GM19324 (cell line): ENCODE measurements around the gene SETD7.

Experiments
- ATAC-seq: cut with Tn5 transposase; IDR thresholded peaks from one replicate; pipeline ENCODE4 v1.9.1; 2021; ENCODE audit warnings: mild to moderate bottlenecking, moderate library complexity; ENCODE audit not compliant: unreplicated experiment, low FRiP score

Gene SETD7

GRCh38 chr4:139556071-139556723 lies at the start of gene SETD7:
TSS of gene SETD7 (minus strand) at chr4:139556219. CDS start at chr4:139556137, 82 bp downstream.
- no peak for ATAC-seq

GRCh38 chr4:139605516-139605915 lies 49.5 kb upstream of the SETD7 start:
- ATAC-seq = no peak

- ATAC-seq = no peak
Measured at GRCh38 chr4:139603576-139604410, 47.8 kb upstream of the SETD7 start.

GRCh38 chr4:139602776-139603360 lies 46.8 kb upstream of the SETD7 start:
- no peak for ATAC-seq

- no peak for ATAC-seq
Measured at GRCh38 chr4:139600662-139601061, 44.6 kb upstream of the SETD7 start.

GRCh38 chr4:139599594-139600374 lies 43.8 kb upstream of the SETD7 start:
- no peak for ATAC-seq

- ATAC-seq = no peak
Measured at GRCh38 chr4:139599076-139599475, 43.1 kb upstream of the SETD7 start.

- ATAC-seq = no peak
Measured at GRCh38 chr4:139596684-139597279, 40.8 kb upstream of the SETD7 start.

- ATAC-seq = no peak
Measured at GRCh38 chr4:139596034-139596683, 40.1 kb upstream of the SETD7 start.

- ATAC-seq = no peak
Measured at GRCh38 chr4:139594591-139595185, 38.7 kb upstream of the SETD7 start.

- ATAC-seq = no peak
Measured at GRCh38 chr4:139593091-139593564, 37.1 kb upstream of the SETD7 start.

GRCh38 chr4:139589336-139590018 lies 33.5 kb upstream of the SETD7 start:
- no peak for ATAC-seq

GRCh38 chr4:139587446-139587845 lies 31.4 kb upstream of the SETD7 start:
- no peak for ATAC-seq

- ATAC-seq = no peak
Measured at GRCh38 chr4:139585473-139585872, 29.5 kb upstream of the SETD7 start.

- ATAC-seq = no peak
Measured at GRCh38 chr4:139584784-139585183, 28.8 kb upstream of the SETD7 start.

- ATAC-seq = no peak
Measured at GRCh38 chr4:139584013-139584412, 28.0 kb upstream of the SETD7 start.

GRCh38 chr4:139582044-139582443 lies 26.0 kb upstream of the SETD7 start:
- no peak for ATAC-seq

- no peak for ATAC-seq
Measured at GRCh38 chr4:139581096-139581495, 25.1 kb upstream of the SETD7 start.

- no peak for ATAC-seq
Measured at GRCh38 chr4:139576219-139576618, 20.2 kb upstream of the SETD7 start.
